Hepatocyte (in vitro differentiated cells): ENCODE data around the gene PAGE4. TPM values are rescaled to one million over a fixed set of nuclear protein-coding genes. Genes with fewer than 3 reads are reported as not detected.
A peak's percentile ranks its signal among the peaks of the same experiment; 100 is the strongest.

Experiments used
- DNase-seq: peaks from one replicate; pipeline ENCODE4 v3.0.0-alpha.2; 2016; ENCODE audit warnings: low spot score
- H2AFZ ChIP-seq: fragments of 200-600 bp; sonication (generic); 2 replicates; pipeline ENCODE4 v1.6.0; 2016; ENCODE audit warnings: antibody characterized with exemption, mild to moderate bottlenecking
- H3K27ac ChIP-seq: fragments of 200-600 bp; sonication (generic); 2 replicates; pipeline ENCODE4 v1.5.1; 2016; ENCODE audit warnings: mild to moderate bottlenecking
- H3K27me3 ChIP-seq: fragments of 200-600 bp; sonication (generic); 2 replicates; pipeline ENCODE4 v1.6.1; 2016
- H3K36me3 ChIP-seq: fragments of 200-600 bp; sonication (generic); replicated peaks from 2 replicates; pipeline ENCODE4 v1.5.1; 2016; ENCODE audit warnings: low read depth; ENCODE audit not compliant: insufficient read depth
- H3K4me1 ChIP-seq: fragments of 200-600 bp; sonication (generic); 2 replicates; pipeline ENCODE4 v1.5.1; 2016; ENCODE audit warnings: mild to moderate bottlenecking, moderate library complexity; ENCODE audit not compliant: insufficient read depth
- H3K4me2 ChIP-seq: fragments of 200-600 bp; sonication (generic); 2 replicates; pipeline ENCODE4 v1.6.0; 2016
- H3K4me3 ChIP-seq: fragments of 200-600 bp; sonication (generic); 2 replicates; pipeline ENCODE4 v1.5.1; 2016; ENCODE audit warnings: mild to moderate bottlenecking
- H3K79me2 ChIP-seq: fragments of 200-600 bp; sonication (generic); 2 replicates; pipeline ENCODE4 v1.6.0; 2017; ENCODE audit warnings: mild to moderate bottlenecking
- H3K9me2 ChIP-seq: fragments of 200-600 bp; sonication (generic); replicated peaks from 2 replicates; pipeline ENCODE4 v1.6.0; 2017; ENCODE audit warnings: mild to moderate bottlenecking; ENCODE audit not compliant: insufficient read depth
- H3K9me3 ChIP-seq: fragments of 200-600 bp; sonication (generic); 2 replicates; pipeline ENCODE4 v1.5.1; 2016; ENCODE audit warnings: low read depth, mild to moderate bottlenecking
- H4K20me1 ChIP-seq: fragments of 200-600 bp; sonication (generic); 2 replicates; pipeline ENCODE4 v1.6.0; 2016; ENCODE audit warnings: mild to moderate bottlenecking; ENCODE audit not compliant: insufficient read depth, poor library complexity, severe bottlenecking
- CTCF ChIP-seq: fragments of 200-600 bp; sonication (generic); IDR thresholded peaks from 2 replicates; pipeline ENCODE4 v1.5.1; 2016; ENCODE audit warnings: antibody characterized with exemption, mild to moderate bottlenecking; ENCODE audit not compliant: poor library complexity
- EZH2 ChIP-seq: fragments of 200-600 bp; sonication (generic); IDR thresholded peaks from 2 replicates; pipeline ENCODE4 v1.6.1; 2016; ENCODE audit warnings: antibody characterized with exemption, mild to moderate bottlenecking, borderline replicate concordance
- EZH2phosphoT487 ChIP-seq: fragments of 200-600 bp; sonication (generic); IDR thresholded peaks from one replicate; pipeline ENCODE4 v1.6.1; 2018; ENCODE audit warnings: antibody characterized with exemption, mild to moderate bottlenecking, low read depth, moderate library complexity; ENCODE audit not compliant: unreplicated experiment, severe bottlenecking
- WGBS: methylation state at CpG from one replicate; pipeline ENCODE4 v1.1.6; 2016; ENCODE audit warnings: low lambda C conversion rate; ENCODE audit errors: missing lambda C conversion rate; 5-methylcytosine and 5-hydroxymethylcytosine counted together
- polyA plus RNA-seq: library from polyadenylated mRNA; unstranded; fragments of >200 nt; fragmentation: Nextera tagmentation; extraction: Ambion mirVana; gene quantifications from 2 replicates; pipeline ENCODE4 v1.2.1, GENCODE V29; 2016
- total RNA-seq: library from RNA; depleted of rRNA; stranded (reverse); fragments of >200 nt; gene quantifications from 2 replicates; pipeline ENCODE4 v1.2.3, GENCODE V29; 2014

PAGE4 gene
- total and polyA plus RNA-seq, 2 experiments from 2014 or later: 0.63 TPM; not detected in 1

- Histone ChIP-seq H3K4me1 (no peaks in the 10 kb centered on the region), H3K9me3 (no peaks in the 10 kb centered on the region), H2AFZ (no peak overlapping the region), H3K27me3 (no peaks in the 10 kb centered on the region), H4K20me1 (no peaks in the 10 kb centered on the region), H3K27ac (no peak overlapping the region), H3K36me3 (no peaks in the 10 kb centered on the region), H3K9me2 (no peaks in the 10 kb centered on the region), H3K4me2 (no peak overlapping the region), H3K4me3 (no peak overlapping the region), H3K79me2 (no peaks in the 10 kb centered on the region)
- WGBS: 93% methylated on average over 1 of the region's 1 CpG
- TF ChIP-seq EZH2phosphoT487: no peak
- no peak for TF ChIP-seq EZH2
- no peak for TF ChIP-seq CTCF
- DNase-seq: no peak
Observed at GRCh38 chrX:49799828-49800227, 29.3 kb upstream of the PAGE4 start.

- 50% methylated on average over 1 of the region's 1 CpG for WGBS
- TF ChIP-seq CTCF (no peak), EZH2 (no peak), EZH2phosphoT487 (no peak)
- H3K4me1 ChIP-seq: peaks cover 10% of the 10 kb centered on the region
Observed at GRCh38 chrX:49809891-49810632, 19.0 kb upstream of the PAGE4 start.

GRCh38 chrX:49812177-49812576 lies 16.9 kb upstream of the PAGE4 start:
- no peak overlapping the region for H2AFZ ChIP-seq
- no peaks in the 10 kb centered on the region for H3K79me2 ChIP-seq
- 40% methylated on average over 4 of the region's 4 CpGs for WGBS
- no peaks in the 10 kb centered on the region for H3K27me3 ChIP-seq
- H3K4me3 ChIP-seq: no peak overlapping the region
- H3K9me3 ChIP-seq: no peaks in the 10 kb centered on the region
- no peak overlapping the region for H3K4me2 ChIP-seq
- no peaks in the 10 kb centered on the region for H3K9me2 ChIP-seq
- peak overlapping the region; percentile 49 for H3K27ac ChIP-seq
- no peaks in the 10 kb centered on the region for H4K20me1 ChIP-seq
- TF ChIP-seq EZH2phosphoT487 (no peak), EZH2 (no peak), CTCF (no peak)
- no peaks in the 10 kb centered on the region for H3K36me3 ChIP-seq
- DNase-seq: no peak
- peaks cover 10% of the 10 kb centered on the region for H3K4me1 ChIP-seq

More at GRCh38 chrX:49809891-49810632, 19.0 kb upstream of the PAGE4 start:
- Histone ChIP-seq H3K9me3 (no peaks in the 10 kb centered on the region), H3K4me3 (no peak overlapping the region), H2AFZ (no peak overlapping the region), H3K79me2 (no peaks in the 10 kb centered on the region), H3K27me3 (no peaks in the 10 kb centered on the region), H3K27ac (no peak overlapping the region), H3K4me2 (no peak overlapping the region), H3K36me3 (no peaks in the 10 kb centered on the region), H4K20me1 (no peaks in the 10 kb centered on the region), H3K9me2 (no peaks in the 10 kb centered on the region)
- no peak for DNase-seq
